Activated naive CD8-positive, alpha-beta T cell treated with anti-CD3 and anti-CD28 coated beads for 36 hours (primary cell): ENCODE data around the gene MOGAT2. TPM values are rescaled to one million over a fixed set of nuclear protein-coding genes. Genes with fewer than 3 reads are reported as not detected.

Experiments
- DNase-seq: peaks from one replicate; pipeline ENCODE4 v3.0.0; 2021
- H3K27ac Mint-ChIP-seq: one replicate; pipeline ENCODE4 v1.8.0; 2022; ENCODE audit warnings: mild to moderate bottlenecking, moderate library complexity, mixed read lengths
- H3K27me3 Mint-ChIP-seq: one replicate; pipeline ENCODE4 v1.8.0; 2022; ENCODE audit warnings: mild to moderate bottlenecking, mixed read lengths
- H3K36me3 Mint-ChIP-seq: one replicate; pipeline ENCODE4 v1.8.0; 2021; ENCODE audit warnings: mild to moderate bottlenecking, mixed read lengths
- H3K4me1 Mint-ChIP-seq: one replicate; pipeline ENCODE4 v1.8.0; 2021; ENCODE audit warnings: mixed read lengths
- H3K4me3 Mint-ChIP-seq: one replicate; pipeline ENCODE4 v1.8.0; 2022; ENCODE audit warnings: mild to moderate bottlenecking, moderate library complexity, mixed read lengths
- H3K9me3 Mint-ChIP-seq: one replicate; pipeline ENCODE4 v1.8.0; 2022; ENCODE audit warnings: mixed read lengths
- total RNA-seq, 2 experiments: library from RNA; stranded (reverse); gene quantifications; one replicate each; pipeline ENCODE4 v1.2.3, GENCODE V29; 2021

The MOGAT2 gene
- total RNA-seq, 2 experiments from 2014 or later, result not detected

DNA sequence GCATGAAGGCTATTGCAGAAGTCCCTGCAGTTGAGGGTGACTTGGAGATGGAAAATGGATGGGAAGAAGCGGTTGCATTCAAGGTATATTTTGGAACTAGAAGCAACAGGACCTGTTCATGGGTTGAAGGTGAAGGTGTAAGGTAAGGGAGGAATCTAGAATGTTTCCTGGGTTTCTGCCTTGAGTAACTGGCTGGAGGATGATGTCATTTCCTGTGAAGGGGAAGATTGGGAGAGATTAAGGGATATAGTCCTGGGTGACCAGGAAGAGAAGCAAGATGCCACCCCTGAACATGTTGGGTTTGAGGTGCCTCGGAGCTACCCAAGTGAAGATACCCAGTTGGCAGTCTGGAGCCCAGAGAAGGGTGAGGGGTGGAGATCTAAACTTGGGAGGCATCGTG is 12.1 kb upstream of the MOGAT2 start:
- peaks cover 4% of the 10 kb centered on the region for H3K4me1 Mint-ChIP-seq
- no peak for DNase-seq
- H3K36me3 Mint-ChIP-seq, result no peaks in the 10 kb centered on the region
- no peak overlapping the region for H3K27ac Mint-ChIP-seq
- peaks cover 12% of the 10 kb centered on the region for H3K27me3 Mint-ChIP-seq
- no peaks in the 10 kb centered on the region for H3K9me3 Mint-ChIP-seq
- no peak overlapping the region for H3K4me3 Mint-ChIP-seq

DNA sequence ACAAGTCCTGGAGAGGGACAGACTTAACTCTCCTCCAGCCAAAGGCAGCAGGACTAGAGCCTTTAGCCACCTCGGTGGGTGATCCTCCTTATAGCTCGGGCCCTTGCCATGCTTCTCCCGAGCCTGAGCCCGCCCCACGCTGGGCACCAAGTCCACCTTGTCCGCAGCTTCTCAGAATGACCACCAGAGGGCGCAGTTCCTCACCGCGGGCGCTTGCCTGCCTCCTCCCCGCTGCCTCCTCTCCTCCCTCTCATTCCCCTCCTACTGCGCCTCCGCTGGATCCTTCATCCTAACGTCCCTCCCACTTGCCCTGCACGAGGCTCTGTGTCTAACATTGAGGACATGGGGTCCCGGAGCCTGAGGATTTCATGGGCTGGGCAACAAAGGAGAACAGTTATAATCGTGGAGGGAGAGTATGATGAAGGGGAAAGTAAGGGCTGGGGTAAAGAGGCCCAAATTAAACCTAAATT is 11.3 kb upstream of the MOGAT2 start:
- Mint-ChIP-seq H3K4me3 (no peak overlapping the region), H3K27me3 (peaks cover 12% of the 10 kb centered on the region), H3K4me1 (peaks cover 4% of the 10 kb centered on the region), H3K36me3 (no peaks in the 10 kb centered on the region), H3K27ac (no peak overlapping the region), H3K9me3 (no peaks in the 10 kb centered on the region)
- DNase-seq, result peak; percentile 63

DNA sequence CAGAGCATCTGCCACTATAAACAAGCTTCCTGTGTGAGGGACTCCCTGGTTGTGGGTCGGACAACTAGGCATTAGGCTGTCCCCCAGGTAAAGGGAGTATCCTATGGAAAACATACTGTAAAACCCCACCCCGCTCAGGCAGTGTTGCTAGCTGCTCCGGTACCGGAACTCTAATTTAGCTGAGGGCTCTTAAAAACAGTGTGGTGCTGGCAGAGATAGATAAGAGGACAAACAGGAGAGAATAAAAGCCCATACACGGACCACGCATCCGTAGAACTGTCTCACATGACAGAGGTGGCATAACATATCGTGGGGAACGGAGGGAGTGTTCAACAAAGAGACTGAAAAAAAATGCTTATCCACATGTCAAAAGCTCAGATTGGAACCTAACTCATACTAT is 3.4 kb upstream of the MOGAT2 start:
- peaks cover 5% of the 10 kb centered on the region for H3K27me3 Mint-ChIP-seq
- H3K4me3 Mint-ChIP-seq, result no peak overlapping the region
- DNase-seq, result no peak
- no peaks in the 10 kb centered on the region for H3K4me1 Mint-ChIP-seq
- H3K36me3 Mint-ChIP-seq, result no peaks in the 10 kb centered on the region
- H3K9me3 Mint-ChIP-seq, result no peaks in the 10 kb centered on the region
- no peak overlapping the region for H3K27ac Mint-ChIP-seq

DNA sequence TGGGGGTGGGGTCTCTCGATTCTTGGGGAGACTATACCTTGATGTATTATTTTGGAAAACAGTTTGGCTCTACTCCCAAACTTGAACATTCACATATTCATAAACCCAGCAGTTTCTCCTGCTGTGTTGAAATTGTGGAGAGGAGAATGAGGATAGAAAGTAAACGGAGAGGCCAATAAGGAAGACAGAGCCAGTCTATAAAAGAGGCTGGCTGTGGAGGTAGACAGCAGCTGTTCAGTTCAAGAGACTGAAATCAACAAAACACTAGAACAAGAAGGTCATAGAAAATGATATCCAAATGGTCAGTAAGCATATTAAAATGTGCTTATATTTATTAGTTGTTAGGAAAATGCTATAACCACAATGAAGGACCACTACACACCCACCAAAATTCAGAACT is 1.9 kb upstream of the MOGAT2 start:
- H3K36me3 Mint-ChIP-seq, result no peaks in the 10 kb centered on the region
- no peak overlapping the region for H3K4me3 Mint-ChIP-seq
- H3K27ac Mint-ChIP-seq, result no peak overlapping the region
- no peak for DNase-seq
- no peaks in the 10 kb centered on the region for H3K9me3 Mint-ChIP-seq
- H3K27me3 Mint-ChIP-seq, result peaks cover 5% of the 10 kb centered on the region
- H3K4me1 Mint-ChIP-seq, result no peaks in the 10 kb centered on the region

DNA sequence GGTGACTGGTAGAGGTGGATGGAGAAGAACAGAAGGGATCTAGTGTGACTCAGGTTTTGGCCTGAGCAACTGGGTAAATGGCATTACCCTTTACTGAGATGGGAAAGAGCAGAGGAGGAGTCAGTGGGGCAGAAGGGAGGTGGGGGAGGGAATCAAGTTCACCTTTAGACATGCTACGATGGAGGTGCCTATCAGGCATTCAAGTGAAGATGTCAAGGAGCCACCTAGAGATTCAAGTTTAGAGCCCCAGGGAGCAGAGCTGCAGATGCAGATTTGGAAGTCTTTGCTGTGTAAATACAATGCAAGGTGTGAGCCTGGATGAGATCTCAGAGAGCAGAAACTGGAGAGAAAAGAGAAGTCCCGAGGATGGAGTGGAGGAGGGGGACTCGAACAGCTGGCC is 979 bp upstream of the MOGAT2 start:
- H3K4me3 Mint-ChIP-seq, result no peak overlapping the region
- H3K27ac Mint-ChIP-seq, result no peak overlapping the region
- no peak for DNase-seq
- no peaks in the 10 kb centered on the region for H3K36me3 Mint-ChIP-seq
- H3K27me3 Mint-ChIP-seq, result peaks cover 5% of the 10 kb centered on the region
- no peaks in the 10 kb centered on the region for H3K9me3 Mint-ChIP-seq
- H3K4me1 Mint-ChIP-seq, result no peaks in the 10 kb centered on the region

DNA sequence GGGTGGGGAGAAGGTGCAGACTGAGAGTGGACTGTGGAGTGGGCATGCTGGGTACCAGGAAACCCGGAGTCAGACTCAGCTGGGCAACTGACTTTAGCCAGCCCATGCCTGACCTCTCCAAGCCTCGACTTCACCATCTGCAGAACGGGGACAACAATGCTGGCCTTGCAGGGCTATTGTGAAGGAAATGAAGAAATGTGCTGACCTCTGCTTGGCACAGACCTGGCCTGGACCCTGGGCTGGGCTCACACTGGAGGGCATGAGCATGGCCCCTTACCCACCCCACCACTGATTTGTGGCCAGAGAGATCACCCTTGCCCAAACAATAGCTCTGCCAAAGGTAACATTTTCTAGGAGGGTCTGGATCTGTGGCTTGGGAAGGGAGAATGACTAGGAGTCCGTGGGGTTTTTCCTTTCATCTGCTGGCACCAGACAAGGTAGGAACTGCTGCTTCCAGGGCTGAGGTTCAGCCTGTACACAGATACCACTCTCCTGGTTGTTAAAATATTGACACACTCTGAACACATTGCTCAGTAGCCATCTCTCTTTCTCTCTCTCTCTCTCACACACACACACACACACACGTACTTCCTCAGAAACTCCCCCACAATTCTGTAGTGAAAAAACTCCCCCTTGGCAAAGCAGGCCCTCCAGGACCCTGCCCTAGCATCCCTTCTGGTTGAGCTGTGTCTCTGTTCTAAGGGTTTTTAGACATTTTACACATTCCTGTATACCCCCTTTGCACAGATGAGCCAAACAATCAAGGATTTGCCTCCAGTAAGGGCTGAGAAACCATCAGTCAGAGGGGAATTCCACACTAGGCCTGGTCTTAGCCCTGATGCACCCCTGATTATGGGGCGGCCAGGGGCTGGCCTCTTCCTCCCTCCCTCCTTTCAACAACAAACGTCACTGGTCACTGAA is 1.0 kb downstream of the MOGAT2 start:
- Mint-ChIP-seq H3K4me1 (no peaks in the 10 kb centered on the region), H3K9me3 (no peaks in the 10 kb centered on the region), H3K36me3 (no peaks in the 10 kb centered on the region), H3K27me3 (no peaks in the 10 kb centered on the region), H3K27ac (no peak overlapping the region), H3K4me3 (no peak overlapping the region)
- DNase-seq, result no peak

DNA sequence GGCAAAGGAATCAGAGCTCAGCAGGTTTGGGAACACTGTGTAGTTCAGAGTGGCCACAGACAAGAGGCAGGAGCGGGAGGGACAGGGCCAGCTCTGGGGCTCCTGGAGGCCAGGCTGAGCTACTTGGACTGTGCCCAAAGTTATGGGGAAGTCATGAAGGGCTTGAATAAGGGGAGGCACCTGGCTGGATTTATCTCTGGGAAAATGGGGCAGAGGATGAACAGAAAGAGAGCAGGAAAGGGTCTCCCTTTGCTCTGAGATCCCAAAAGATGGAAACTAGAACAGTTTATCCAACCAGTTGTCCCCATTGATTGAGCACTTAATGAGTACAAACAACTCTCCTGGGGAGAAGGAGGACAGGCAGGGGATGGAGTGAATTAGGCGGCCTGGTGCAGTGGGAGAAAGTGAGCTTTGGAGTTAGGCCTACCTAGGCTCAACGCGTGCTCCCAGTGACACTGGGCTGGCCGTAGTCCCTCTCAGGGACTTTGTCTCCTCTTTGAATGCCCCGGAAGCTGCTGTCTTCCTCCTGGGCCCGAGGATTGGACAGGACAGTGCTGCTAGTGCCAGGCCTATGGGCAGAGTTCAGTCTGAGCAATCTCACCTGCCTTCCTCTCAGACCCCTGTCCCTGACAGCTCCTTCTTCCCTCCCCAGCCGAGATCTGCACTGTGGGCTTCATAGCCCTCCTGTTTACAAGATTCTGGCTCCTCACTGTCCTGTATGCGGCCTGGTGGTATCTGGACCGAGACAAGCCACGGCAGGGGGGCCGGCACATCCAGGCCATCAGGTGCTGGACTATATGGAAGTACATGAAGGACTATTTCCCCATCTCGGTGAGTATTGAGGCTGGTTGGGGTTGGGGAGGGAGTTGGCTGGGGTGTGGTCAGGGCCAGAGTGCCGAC is 2.0 kb downstream of the MOGAT2 start:
- no peak for DNase-seq
- Mint-ChIP-seq H3K27ac (no peak overlapping the region), H3K36me3 (no peaks in the 10 kb centered on the region), H3K27me3 (no peaks in the 10 kb centered on the region), H3K4me3 (no peak overlapping the region), H3K9me3 (no peaks in the 10 kb centered on the region), H3K4me1 (no peaks in the 10 kb centered on the region)

DNA sequence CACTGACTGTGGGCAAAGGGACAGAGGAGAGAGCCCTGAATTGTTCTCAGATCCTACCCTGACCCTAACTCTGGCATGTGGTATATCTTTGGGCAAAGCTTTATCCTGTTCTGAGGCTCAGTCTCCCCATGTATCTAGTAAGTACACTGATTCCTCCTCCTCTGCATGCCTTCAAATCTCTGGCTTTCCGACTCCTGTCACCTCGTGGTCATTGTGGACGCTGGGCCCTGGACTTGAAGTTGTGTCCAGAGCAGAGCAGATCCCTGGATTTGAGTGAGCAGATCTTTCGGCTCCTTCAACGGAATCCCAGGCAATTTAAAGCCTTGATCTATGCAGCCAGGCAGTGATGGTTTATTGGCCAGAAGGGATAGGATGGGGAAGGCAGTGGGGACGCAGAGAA is 3.0 kb downstream of the MOGAT2 start:
- DNase-seq, result no peak
- Mint-ChIP-seq H3K27me3 (no peaks in the 10 kb centered on the region), H3K27ac (no peak overlapping the region), H3K4me3 (no peak overlapping the region), H3K36me3 (no peaks in the 10 kb centered on the region), H3K9me3 (no peaks in the 10 kb centered on the region), H3K4me1 (no peaks in the 10 kb centered on the region)

DNA sequence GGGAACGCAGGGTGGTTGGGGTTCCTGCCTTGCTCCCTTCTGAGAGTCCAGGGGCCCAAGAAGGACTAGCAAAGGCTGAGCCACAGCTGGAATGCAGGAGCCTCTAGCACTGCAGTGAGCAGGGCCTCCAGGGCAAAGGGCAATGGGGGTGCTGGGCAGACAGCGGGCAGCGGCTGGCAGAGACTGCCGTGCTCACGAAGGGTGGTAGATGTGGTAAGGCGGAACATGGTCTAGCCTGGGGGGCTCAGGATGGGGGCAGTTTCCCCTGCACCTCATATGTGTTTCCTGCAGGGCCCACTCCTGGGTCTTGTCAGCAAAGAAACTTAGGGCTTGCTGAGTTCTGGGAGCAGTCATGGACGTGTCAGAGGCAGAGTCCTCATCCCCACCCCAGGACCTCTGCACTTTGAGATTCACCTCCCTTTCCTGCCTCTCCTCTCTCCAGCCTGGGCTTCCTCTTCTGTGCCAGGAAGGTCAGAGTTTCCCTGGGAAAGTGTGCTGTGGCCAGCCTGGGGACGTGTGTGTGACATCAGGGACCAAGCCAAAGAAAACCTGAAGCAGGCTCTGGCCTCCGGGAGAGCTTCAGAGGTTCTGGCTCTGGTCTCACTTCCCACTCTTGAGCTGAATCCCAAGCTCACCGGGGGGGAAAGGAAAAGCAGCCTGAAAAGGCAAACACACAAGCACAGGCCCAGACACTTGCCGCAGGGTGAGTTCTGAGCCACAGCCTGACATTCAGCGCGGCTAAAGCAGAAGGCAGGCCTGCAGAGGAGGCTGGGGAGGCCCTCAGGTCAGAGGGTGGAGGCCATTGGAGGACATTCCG is 4.4 kb downstream of the MOGAT2 start:
- Mint-ChIP-seq H3K9me3 (no peaks in the 10 kb centered on the region), H3K27me3 (no peaks in the 10 kb centered on the region), H3K27ac (no peak overlapping the region), H3K4me3 (no peak overlapping the region), H3K36me3 (no peaks in the 10 kb centered on the region), H3K4me1 (no peaks in the 10 kb centered on the region)
- DNase-seq, result no peak

DNA sequence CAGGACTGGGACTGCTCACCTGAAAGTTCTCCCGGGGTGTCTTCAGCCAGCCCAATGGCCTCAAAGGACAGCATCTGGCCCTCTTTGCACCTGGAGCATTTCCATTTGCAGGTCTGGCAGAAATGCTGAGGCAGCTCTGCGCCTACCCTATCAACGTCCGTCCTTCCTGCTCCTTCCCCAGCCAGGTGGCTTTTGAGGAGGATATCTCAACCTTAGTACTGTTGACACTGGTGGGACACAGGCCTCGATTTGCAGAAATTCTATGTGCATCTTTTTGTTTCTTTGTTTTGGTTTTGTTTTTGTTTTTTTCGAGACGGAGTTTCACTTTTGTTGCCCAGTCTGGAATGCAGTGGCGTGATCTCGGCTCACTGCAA is 5.0 kb downstream of the MOGAT2 start:
- Mint-ChIP-seq H3K4me3 (no peak overlapping the region), H3K27ac (no peak overlapping the region), H3K36me3 (no peaks in the 10 kb centered on the region), H3K27me3 (no peaks in the 10 kb centered on the region), H3K4me1 (no peaks in the 10 kb centered on the region), H3K9me3 (no peaks in the 10 kb centered on the region)
- DNase-seq, result no peak

DNA sequence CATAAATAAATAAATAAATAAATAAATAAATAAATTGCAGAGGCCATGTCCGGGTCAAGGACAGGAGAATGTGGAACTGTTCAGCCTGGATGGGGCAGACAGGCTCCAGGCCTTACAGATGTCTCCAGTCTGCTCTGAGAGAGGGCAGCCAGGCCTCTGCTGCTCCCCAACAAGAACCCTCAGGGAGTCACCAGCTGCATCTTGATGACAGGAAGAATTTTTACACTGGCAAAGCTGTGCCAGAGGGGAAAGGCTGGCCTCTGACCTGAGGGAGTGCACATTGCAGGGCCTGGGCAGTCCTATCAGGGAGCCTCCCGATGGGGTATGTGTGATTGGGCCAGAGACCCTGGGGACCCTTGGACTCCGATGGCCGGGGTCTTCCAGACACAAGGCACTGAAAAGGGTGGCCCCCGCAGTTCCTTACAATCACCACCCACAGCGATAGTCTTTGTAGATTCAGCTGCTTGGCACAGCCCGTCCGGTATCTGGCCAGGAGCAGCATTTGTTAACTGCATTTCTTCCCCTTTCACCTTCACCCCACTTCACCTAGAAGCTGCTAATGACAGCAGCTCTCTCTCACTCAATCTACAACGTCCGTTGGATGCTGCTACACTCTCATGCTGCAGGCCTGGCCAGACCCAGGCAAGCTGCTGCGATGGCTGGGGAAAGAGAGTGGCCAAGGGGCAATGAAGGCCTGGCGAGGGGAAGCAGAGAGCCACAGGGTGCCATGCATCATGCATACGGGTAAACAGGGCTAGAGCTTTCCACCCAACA is 8.1 kb downstream of the MOGAT2 start:
- no peak for DNase-seq
- Mint-ChIP-seq H3K4me3 (no peak overlapping the region), H3K4me1 (no peaks in the 10 kb centered on the region), H3K27me3 (no peaks in the 10 kb centered on the region), H3K9me3 (no peaks in the 10 kb centered on the region), H3K36me3 (no peaks in the 10 kb centered on the region), H3K27ac (no peak overlapping the region)

DNA sequence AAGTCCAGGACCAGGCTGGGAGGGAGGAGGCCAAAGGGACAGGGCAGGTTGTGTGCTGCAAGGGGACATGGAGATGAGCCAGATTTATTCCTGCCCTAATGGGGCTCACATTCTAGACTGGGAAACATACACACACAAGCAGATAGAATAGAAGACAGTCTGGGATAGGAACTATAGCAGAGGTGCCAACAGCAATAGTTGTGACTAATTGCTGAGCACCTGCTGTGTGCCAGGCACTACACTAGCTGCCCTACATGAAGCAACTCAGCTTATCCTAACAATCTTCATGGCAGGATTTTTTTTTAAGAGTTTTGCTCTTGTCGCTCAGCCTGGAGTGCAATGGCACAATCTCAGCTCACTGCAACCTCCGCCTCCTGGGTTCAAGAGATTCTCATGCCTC is 11.4 kb downstream of the MOGAT2 start:
- H3K27ac Mint-ChIP-seq, result no peak overlapping the region
- H3K27me3 Mint-ChIP-seq, result no peaks in the 10 kb centered on the region
- H3K36me3 Mint-ChIP-seq, result no peaks in the 10 kb centered on the region
- no peaks in the 10 kb centered on the region for H3K4me1 Mint-ChIP-seq
- H3K9me3 Mint-ChIP-seq, result no peaks in the 10 kb centered on the region
- no peak for DNase-seq
- H3K4me3 Mint-ChIP-seq, result no peak overlapping the region

DNA sequence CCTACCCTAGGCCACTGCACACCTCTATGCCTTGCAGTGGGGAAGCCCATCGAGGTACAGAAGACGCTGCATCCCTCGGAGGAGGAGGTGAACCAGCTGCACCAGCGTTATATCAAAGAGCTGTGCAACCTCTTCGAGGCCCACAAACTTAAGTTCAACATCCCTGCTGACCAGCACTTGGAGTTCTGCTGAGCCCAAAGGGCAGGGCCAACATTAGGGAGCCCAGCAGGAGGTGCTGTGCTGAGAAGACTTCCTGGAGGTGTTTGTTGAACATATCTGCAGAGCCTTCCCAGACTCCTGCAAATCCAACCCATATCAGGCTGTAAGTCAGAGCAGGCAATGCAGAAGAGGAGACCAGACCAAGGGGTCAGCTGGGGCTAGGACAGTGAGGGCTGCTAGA is 13.5 kb downstream of the MOGAT2 start:
- DNase-seq, result no peak
- Mint-ChIP-seq H3K36me3 (no peaks in the 10 kb centered on the region), H3K4me1 (no peaks in the 10 kb centered on the region), H3K27ac (no peak overlapping the region), H3K9me3 (no peaks in the 10 kb centered on the region), H3K4me3 (no peak overlapping the region), H3K27me3 (no peaks in the 10 kb centered on the region)

DNA sequence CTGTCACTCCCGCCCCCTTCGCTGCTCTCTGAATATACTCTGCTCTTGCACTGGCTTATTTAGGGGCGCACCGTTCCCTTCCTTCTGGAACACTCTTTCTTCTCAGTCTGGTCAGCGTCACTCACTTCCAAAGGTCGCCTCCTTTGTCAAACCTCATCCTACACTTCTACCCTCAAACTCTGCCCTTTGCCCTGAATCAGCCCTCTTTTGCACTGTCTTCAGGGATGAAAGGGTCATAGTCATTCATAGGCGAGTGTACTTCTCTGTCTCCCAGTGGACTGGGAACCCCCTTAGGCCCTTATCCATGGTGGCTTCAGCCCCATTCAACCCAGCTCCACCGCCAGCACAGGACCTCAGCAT is 15.4 kb downstream of the MOGAT2 start:
- Mint-ChIP-seq H3K4me1 (no peaks in the 10 kb centered on the region), H3K27ac (no peak overlapping the region), H3K4me3 (no peak overlapping the region), H3K27me3 (peaks cover 3% of the 10 kb centered on the region), H3K9me3 (no peaks in the 10 kb centered on the region), H3K36me3 (no peaks in the 10 kb centered on the region)
- no peak for DNase-seq
